HG02588 (cell line): ENCODE measurements around the gene TMIGD3.

Experiments
- ATAC-seq: cut with Tn5 transposase; IDR thresholded peaks from one replicate; pipeline ENCODE4 v1.9.1; 2021; ENCODE audit warnings: mild to moderate bottlenecking, moderate library complexity; ENCODE audit not compliant: unreplicated experiment

Gene TMIGD3

GRCh38 chr1:111476214-111476613, 27.2 kb downstream of the TMIGD3 start:
- ATAC-seq = no peak

- ATAC-seq = no peak
Observed at GRCh38 chr1:111475701-111476100, 27.7 kb downstream of the TMIGD3 start.

DNA sequence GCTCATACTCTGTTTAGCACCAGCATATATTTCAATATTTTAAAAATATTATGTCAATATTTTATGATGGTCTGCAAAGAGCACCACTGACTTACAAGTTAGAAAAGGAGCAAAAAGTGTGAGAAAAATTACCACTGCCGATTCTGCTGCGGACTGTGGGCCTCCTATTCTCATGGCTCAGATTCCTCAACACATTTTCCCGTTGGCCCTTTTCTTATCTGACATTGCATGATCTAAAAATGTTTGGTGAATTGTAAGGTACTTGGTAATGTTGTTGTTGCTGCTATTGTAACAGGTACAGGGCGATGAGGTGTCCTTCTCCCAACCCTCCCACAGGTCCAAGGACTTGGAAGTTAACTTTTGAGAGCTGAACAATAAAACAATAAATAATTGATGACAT, 28.9 kb downstream of the TMIGD3 start:
- no peak for ATAC-seq

DNA sequence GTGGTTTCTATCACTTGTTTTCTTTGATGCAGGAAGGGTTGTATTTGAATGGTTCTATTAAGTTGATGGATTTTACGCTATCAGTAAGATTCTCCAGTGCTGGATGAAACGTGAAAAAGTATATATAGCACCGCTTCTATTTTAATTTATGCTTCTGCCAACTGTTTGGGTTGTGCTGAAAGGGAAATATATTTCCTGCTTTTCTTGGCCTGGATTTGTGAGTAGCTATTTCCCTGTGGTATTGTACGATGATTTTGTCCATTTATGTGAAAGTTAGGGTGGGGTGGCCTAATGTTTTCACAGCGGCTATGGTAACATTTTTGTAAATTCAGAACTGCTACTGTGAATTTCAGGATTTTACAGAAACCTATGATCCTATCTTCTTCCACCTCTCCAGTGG, 29.3 kb downstream of the TMIGD3 start:
- no peak for ATAC-seq

- no peak for ATAC-seq
Observed at GRCh38 chr1:111471538-111471937, 31.9 kb downstream of the TMIGD3 start.

DNA sequence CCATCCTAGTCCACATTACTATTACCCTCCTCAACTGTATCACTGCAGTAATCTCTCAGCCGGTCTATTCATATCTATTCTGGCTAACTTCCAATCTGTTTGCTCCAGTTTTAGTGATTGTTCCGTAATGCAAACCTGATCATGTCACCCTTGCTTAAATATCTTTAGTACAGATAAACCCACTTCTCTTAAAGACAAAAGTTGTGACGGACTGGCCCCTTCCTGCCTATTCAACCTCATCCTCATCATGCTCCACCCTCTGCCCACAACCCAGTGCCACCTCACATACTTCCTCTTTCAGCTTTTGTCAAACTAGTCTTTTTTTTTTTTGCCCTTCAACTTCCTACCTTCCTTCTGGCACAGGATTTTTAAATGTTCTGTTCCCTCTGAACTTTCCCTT, 32.4 kb downstream of the TMIGD3 start:
- ATAC-seq = peak; percentile 50

- no peak for ATAC-seq
Observed at GRCh38 chr1:111470596-111470995, 32.8 kb downstream of the TMIGD3 start.

DNA sequence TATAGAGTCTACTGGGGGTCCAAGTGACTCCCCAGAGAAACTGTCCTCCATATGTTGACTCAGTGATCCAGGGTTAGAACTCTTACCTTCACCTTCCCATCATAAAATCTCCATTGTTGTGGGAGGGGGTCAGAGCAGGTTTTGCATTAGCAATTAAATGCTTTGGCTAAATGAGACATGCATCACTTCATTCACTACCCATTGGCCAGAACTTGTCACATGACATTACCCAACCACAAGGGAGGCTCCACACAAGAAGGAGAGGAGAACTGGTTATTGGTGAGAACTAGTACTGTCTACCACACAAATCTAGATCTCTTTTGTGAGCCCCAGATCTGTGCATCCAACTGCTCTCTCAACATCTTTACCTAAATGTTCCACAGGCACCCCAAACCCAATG, 33.9 kb downstream of the TMIGD3 start:
- no peak for ATAC-seq

DNA sequence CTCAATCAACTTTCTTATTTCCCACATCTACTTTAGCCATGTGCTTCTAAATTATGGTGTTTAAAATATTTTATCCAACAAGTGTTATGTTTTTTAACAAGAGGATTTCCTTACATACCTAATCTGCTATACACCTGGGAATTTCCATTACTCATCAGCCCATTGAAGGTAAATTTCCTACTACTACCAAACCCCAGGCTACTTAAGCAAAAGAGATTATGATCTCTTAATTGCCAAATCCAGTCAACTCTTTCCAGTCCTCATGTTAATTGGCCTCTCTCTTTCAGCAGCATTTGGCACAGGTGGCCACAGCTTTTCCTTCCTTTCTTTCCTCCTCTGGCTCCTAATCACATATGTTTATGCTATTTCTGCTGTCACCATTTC, 34.7 kb downstream of the TMIGD3 start:
- no peak for ATAC-seq

GRCh38 chr1:111467865-111468716, 35.3 kb downstream of the TMIGD3 start:
- ATAC-seq = no peak

DNA sequence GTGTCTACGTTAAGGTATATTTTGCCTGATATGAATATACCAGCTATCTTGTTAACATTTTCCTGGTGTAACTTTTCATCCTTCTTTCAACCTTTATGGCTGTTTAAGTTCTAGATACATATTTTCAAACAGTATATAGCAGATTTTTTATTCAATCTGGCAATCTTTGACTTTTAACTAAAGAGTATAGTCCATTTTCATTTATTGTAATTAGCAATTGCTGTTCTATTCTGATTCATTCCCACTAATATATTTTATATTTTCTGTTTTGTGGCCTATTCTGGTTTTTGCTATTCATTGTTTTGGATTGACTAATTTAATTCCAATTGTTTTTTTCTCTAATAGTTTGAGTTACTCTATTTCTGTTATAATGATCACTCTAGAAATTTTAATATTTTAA, 37.0 kb downstream of the TMIGD3 start:
- no peak for ATAC-seq

GRCh38 chr1:111465754-111466153, 37.7 kb downstream of the TMIGD3 start:
- ATAC-seq = no peak

- no peak for ATAC-seq
Observed at GRCh38 chr1:111463029-111463683, 40.3 kb downstream of the TMIGD3 start.

DNA sequence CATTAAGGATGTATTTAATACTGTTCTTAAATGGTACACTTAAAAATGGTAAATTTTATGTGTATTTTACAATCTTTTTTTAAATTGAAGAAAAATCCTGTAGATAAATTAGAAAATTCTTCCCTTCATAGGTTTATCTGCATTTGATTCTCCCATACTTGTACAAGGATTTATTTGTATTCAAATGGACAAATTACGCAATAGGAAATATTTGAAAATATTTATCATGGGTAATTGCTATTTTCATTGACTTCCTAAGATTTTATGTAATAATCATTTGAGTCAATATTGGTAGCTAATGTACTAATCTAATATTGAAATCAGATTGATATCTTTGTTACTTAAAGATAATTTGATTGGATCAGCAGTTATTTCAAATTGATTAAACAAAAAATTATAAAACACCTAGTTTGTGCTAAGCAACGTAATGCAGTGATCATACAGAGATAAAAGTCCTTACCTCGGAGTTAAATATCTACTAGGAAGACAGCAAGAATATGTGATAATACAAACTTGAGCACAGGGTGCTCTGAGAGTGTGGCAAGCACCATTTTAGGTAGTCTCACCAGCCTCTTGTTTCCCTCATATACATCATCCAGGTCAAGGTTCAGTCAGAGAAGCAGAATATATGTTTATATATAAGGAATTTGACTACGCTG, 40.9 kb downstream of the TMIGD3 start:
- no peak for ATAC-seq

GRCh38 chr1:111461765-111462164, 41.7 kb downstream of the TMIGD3 start:
- ATAC-seq = no peak

- no peak for ATAC-seq
Observed at GRCh38 chr1:111455642-111456031, 47.8 kb downstream of the TMIGD3 start.

- no peak for ATAC-seq
Observed at GRCh38 chr1:111454859-111455641, 48.4 kb downstream of the TMIGD3 start.

DNA sequence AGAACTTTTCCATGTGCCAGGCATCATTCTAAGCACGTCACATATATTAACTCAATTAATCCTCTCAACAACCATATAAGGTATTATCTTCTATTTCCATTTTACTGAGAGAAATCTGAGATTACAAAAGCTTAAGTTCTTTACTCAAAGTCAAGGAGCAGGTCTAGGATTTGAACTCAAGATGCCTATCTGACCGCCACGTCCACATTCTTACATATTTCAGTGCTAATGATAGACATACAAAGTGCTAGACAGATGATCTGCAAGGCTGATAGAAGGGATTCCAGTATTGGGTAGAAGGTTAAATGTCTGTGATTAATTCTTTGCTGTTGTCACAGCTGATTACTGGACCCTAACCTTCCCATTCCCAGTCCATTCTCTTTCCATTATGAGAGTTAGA, 49.7 kb downstream of the TMIGD3 start:
- no peak for ATAC-seq

GRCh38 chr1:111452581-111452980, 50.9 kb downstream of the TMIGD3 start:
- ATAC-seq = no peak

GRCh38 chr1:111450185-111450584, 53.2 kb downstream of the TMIGD3 start:
- no peak for ATAC-seq

DNA sequence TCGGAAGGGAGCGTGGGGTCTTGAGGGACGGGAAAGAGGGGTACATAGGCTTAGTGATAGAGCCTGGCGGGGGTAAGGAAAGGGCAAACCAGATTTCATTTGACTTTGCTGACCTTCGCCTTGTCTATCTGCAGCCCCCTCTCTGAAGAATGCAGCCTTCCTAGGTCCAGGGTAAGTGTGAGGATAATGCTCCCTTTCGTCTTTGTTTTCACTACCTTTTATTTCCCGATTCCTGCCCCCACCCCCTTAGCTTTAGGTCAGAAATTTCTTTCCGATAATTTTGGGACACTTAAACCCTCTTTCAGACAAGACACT, 53.8 kb downstream of the TMIGD3 start:
- no peak for ATAC-seq
